ENCODE measurements around the gene ROR2.

DNA sequence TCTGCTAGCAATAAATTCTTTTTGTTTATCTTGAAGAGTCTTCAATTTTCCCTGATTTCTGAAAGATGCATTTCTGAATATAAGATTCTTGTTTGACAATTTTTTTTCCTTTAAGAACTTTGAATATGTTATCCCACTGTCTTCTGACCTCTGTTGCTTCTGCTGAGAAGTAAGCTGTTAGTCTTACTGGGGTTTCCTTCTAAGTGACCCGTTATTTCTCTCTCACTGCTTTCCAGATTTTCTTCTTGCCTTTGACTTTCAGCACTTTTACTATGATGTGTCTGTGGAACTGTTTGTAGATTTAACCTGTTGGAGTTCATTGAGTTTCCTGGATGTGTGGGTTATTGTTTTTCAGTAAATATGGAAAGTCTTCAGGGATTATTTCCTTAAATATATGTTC lies 321.1 kb downstream of the ROR2 start:
- TF ChIP-seq POLR2A (IDR thresholded peaks at IDR 0.05), result no peak
- TF ChIP-seq, protein P1, sequence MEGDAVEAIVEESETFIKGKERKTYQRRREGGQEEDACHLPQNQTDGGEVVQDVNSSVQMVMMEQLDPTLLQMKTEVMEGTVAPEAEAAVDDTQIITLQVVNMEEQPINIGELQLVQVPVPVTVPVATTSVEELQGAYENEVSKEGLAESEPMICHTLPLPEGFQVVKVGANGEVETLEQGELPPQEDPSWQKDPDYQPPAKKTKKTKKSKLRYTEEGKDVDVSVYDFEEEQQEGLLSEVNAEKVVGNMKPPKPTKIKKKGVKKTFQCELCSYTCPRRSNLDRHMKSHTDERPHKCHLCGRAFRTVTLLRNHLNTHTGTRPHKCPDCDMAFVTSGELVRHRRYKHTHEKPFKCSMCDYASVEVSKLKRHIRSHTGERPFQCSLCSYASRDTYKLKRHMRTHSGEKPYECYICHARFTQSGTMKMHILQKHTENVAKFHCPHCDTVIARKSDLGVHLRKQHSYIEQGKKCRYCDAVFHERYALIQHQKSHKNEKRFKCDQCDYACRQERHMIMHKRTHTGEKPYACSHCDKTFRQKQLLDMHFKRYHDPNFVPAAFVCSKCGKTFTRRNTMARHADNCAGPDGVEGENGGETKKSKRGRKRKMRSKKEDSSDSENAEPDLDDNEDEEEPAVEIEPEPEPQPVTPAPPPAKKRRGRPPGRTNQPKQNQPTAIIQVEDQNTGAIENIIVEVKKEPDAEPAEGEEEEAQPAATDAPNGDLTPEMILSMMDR (IDR thresholded peaks at IDR 0.05), result no peak
